GM18511 (cell line): Measurements from ENCODE around the gene HOXC6.
A peak's percentile ranks its signal among the peaks of the same experiment; 100 is the strongest.

Experiments used
- ATAC-seq: cut with Tn5 transposase; IDR thresholded peaks from one replicate; pipeline ENCODE4 v1.9.1; 2021; ENCODE audit warnings: mild to moderate bottlenecking, moderate library complexity; ENCODE audit not compliant: unreplicated experiment

The HOXC6 gene

DNA sequence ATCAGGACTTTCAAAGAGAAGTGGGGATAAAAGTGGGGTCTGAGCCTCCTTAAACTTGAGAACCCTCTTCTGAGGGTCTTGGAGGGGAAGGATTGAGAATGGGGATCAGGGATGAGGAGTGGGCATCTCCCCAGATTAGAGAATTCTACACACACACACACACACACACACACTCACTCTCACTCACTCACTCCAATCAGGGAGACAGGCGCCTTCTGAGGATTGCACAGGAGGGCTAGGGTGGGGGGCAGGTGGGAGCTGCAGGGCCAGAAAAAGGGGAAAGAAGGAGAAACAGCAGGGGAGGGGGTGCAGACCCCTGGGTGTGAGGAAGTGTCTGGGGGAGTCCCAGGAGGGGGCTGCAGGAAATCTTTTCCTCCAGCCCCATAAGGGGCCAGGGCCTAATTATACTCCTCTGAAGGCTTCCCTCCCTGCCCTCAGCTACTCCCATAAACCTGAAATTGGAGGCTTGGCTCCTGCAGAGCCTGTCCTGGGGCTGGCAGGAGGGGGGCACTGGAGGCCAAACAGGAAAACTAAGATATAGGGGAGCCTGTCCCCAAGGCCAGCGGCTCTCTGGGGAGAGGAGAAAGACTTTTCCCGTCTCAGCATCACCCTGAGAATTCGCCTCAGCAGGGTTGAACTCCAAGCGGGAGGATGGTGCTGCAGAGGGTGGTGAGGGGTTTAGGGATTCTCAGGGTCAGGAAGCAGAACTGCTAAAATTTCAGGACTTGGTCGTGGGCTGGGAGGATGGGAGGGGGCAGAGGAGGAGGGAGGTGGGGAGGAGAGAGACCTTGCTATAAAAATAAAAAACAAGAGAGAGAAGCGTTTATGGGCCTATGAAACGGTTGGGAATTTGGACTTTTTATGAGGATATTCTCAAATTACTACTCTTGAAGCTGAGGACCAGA is 26.7 kb upstream of the HOXC6 start:
- no peak for ATAC-seq

DNA sequence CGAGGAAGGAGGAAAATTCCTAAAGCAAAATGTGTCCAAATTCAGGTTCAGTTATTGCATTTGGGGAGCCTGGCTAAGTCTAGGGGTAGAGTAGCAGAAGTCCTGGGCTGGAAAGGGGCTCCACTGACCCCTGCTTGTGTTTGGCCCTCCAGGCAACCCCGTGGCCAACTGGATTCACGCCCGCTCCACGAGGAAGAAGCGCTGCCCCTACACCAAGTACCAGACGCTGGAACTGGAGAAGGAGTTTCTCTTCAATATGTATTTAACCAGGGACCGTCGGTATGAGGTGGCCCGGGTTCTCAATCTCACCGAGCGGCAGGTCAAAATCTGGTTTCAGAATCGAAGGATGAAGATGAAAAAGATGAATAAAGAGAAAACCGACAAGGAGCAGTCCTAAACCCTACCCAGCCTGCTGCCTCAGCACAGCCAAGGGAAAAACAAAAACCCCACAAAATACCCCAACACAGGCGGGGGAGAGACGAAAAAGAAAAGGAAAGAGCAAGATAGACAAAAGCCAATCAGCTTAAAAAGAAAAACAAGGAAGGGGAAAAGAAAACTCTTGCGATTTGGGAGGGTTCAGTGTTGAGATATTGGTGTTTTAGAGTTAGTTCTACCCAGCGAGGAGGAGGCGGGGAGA is 25.8 kb upstream of the HOXC6 start:
- no peak for ATAC-seq

DNA sequence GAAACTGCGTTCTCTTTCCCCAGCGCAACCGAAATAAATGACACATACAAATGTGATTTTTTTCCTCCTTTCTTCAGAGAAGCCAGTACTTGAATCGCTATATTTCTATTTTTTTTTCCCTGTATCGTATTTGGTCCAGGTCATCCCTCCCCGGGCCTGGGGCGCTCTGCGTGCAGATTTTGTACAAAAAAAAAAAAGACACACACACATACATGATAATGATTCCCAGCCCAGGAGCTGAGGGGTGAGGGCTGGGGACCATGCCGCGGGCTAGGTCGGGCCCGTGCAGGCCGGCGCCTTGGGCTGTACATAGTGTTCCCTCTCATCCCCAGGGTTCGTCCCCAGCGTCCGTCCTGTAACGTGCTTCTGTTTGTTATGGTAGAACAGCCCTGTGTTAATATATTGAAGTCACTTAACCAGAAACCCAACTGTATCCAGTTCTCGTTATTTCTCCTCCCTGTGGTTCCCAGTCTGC is 25.3 kb upstream of the HOXC6 start:
- ATAC-seq, result no peak

DNA sequence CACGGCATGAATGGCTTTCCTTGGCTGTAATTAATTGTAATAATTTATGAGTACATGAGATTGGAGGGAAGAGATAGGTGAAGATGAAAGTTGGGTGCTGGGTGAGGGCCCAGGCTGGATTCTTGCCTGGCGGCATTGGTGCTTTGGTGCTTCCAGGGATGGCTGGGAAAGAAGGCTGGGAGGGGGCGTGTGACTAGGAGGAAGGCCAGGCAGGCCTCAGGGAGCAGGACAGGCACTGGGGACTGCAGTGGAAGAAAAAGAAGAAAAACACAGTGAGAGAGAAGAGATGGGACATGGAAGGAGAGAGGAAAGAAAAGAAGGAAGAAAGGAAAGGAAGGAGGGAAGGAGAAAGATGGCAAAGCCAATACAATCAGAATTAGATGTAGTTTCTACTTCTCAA is 24.6 kb upstream of the HOXC6 start:
- no peak for ATAC-seq

DNA sequence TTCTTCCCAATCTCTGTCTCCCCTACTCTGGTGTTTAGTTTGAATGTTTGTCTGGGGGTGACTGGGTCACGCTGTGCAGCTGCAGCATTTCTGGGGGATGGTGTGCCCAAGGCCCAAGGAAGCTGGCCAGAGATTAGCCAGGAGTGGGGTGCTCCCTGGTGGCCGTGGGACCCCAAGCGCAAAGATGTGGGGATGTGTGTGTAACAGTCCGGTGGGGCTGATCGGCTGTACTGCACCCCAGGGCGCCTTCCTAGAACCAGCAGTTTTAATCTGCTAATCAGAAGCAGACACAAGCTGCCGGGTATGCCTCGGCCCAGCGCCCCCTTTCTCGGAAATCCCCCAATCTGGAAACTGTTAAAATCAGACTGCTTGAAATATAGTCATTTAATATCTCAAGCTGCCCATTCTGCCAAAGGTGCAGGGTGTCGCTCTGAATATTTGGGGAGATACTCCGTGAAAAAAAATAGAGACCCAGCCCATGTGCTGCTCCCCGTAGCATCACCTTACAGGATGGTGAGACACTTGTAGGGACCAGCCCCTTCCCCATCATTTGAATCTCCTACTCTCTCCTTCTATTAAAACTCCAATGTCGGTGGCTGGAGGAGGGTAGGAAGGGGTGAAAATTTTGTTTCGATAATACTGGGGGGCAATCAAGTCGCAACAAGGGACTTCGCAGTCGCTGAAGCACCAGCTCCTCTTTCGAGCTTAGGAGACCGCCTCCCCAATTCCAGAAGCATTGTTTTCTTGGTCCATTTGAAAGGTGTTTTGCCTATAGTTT is 24.0 kb upstream of the HOXC6 start:
- no peak for ATAC-seq

DNA sequence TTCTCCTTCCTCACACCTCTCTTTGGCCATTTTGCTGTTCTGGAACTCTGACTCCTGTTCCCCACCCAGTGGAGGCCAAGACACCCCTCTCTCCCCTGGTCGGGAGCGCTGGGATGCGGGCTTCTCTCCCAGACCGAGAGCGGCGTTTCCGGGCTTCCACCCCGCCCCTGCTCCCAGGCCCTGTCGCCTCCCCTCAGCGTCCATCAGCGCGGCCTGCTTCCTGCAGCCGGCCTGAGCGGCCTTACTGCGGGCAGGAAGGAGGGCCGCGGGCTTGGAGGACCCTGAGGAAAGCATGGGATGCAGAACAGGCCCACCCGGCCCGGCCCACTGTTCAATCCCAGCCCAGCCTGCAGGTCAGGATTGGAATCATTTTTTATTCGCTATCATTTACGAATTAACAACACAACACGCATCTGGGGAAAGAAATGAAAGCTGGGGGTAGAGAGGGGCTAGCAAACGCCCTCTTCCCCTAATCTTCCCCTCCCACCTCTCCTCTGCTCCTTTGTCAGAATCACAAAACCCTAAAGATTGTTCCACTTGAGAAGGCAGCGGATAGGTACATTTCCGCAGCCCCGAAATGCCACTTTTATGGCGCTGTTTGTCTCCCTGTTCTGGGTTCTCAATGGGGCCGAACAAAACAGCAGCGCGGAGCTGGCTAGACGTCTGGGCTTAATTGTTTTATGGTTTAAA is 23.3 kb upstream of the HOXC6 start:
- no peak for ATAC-seq

DNA sequence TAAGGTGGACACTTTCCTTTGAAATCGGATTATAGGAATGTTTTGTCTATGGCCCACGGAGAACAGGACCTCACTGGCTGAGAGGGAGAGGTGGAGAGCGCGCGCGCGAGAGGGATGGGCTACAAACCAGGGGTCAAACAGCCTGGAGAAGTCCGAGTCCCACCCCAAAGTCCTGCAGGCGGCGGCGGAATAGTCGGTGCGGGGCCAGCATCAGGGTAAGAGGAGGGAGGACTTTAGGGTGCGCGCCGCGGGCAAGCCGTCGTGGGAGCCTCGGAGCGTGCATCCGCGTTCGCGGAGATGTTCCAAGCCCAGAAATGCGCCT is 22.7 kb upstream of the HOXC6 start:
- ATAC-seq, result no peak

DNA sequence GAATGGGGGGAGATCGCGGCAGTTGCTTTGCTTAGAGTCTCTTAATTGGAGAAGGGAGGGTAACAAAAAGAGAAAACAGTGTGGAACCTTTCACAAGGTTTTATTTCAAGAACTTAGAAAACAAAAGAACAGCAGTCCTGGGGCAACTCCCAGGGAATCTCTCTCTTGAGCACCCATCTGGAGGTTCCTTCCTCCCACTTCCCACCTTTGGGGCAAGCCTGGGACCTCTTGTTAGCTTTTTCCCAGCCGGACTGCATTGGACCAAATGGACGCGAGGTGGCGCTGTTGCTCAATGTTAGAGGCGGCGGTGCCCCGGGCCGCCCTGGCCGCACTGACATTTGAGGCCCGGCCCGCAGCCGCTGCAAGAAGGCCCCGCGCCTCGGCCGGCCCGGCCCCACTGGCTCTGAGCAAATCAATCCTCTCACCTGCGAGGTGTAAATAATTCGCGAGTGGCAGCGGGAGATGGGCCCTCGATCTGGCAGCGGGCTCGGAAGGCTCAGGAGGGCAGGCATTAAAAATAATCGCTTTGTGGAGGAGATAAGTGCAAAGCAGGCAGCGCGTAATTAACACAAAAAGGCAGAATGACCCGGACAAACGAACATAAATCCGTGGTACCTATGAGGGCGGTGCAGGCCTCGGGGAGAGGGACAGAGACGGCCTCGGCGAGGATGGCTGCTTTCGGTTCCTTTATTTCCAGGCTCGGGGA is 22.2 kb upstream of the HOXC6 start:
- peak; percentile 71 for ATAC-seq

DNA sequence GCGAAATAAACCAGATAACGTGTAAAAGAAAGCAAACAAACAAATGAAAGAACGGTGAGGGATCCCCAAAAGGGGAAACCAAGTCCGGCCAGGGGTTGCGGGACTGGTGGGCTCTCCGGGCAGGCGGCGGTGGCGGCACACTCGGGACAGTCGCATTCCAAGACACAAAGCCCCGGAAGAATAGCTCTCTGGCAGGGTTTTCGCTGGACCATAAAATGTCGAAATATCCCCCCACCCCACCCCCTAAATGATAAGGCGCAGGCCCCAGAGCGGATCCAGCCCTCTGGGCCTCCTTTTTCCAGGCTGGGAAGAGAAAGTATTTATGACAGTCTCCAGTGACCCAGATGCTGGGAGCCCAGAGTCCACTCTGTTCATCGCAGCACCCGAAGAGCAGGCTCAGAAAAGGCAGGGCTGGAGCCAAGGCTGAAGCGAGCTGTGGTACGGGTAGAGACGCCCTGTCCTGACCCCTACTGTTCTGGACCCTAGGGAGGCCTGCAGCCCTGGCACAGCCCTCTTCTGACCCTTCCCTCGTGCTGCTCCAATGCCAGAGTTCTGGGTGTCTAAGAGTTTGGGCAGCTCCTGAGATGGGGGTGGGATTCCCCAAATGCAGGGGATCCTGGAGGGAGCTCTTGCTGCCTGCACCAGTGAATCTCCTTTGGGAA is 21.6 kb upstream of the HOXC6 start:
- ATAC-seq, result no peak

DNA sequence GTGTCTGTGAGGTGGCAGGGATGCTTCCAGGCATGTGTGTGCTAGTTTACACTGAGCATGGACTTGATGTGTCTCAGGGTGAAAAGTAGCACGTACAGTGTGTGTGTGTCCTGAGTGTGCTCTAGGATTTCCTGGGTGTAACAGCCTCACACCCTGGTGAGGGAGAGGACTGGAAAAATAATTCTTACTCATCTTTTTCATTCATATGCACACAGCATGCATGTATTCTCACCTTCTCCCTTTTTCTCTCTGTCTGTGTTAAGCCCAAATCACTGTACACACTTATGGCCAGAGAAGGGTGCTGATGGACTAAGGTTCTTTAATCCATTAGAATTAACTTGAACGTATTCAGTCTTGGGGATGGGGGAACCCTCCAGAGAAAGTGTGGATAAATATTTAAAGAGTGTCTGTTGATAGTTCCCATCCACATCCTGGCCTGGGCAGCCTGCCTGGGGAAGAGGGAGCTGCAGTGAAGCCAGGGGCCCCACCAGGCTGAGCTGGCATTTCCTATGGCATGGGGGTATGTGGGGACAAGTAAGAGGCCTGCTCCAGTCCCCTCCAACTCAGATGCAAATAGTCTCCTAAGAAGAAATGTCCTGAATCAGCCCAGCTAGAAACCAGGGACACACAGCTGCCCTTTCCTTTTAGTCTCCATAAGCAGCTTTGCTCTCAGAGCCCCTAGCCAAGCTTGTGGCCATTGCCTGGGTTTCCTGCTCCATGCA is 20.5 kb upstream of the HOXC6 start:
- ATAC-seq, result no peak

DNA sequence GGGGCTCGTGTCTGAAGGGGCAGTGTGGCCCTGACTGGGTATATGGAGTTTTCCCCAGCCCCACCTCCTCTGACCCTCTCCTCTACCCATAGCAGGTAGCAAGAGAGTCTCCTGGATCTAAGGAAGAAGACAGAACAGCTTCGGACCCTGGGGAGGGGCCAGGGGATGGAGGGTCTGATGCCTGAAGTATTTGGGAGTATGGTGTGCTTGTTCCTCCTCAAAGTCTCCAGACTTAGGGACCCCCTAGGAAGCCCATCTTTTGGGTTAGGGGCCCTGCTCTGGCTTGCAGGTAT is 20.0 kb upstream of the HOXC6 start:
- no peak for ATAC-seq

DNA sequence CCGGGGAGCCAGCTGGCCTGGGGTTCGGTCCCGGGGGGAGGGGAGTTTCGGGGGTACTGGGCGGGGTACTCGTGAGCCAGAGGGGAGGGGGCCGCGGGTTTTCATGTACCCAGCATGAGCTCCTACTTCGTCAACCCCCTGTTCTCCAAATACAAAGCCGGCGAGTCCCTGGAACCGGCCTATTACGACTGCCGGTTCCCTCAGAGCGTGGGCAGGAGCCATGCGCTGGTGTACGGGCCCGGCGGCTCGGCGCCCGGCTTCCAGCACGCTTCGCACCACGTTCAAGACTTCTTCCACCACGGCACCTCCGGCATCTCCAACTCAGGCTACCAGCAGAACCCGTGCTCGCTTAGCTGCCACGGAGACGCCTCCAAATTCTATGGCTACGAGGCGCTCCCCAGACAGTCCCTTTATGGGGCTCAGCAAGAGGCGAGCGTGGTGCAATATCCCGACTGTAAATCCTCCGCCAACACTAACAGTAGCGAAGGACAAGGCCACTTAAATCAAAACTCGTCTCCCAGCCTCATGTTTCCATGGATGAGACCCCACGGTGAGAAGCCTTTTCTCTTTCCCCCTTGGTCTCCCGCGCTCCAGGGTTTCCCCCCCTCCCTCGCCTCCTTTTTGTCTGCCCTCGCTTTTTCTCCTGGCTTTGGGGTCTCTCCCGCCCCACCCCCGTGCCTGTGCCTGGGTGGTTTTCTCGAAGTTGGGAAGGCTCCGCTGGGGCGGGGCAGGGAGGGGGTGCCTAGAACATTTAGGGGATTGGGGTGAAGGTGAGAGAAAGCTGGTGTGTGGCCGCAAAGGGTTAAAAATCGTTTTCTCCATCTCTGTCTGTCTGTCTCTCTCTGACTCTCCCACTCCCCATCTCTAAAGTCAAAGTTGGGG is 18.8 kb upstream of the HOXC6 start:
- no peak for ATAC-seq

DNA sequence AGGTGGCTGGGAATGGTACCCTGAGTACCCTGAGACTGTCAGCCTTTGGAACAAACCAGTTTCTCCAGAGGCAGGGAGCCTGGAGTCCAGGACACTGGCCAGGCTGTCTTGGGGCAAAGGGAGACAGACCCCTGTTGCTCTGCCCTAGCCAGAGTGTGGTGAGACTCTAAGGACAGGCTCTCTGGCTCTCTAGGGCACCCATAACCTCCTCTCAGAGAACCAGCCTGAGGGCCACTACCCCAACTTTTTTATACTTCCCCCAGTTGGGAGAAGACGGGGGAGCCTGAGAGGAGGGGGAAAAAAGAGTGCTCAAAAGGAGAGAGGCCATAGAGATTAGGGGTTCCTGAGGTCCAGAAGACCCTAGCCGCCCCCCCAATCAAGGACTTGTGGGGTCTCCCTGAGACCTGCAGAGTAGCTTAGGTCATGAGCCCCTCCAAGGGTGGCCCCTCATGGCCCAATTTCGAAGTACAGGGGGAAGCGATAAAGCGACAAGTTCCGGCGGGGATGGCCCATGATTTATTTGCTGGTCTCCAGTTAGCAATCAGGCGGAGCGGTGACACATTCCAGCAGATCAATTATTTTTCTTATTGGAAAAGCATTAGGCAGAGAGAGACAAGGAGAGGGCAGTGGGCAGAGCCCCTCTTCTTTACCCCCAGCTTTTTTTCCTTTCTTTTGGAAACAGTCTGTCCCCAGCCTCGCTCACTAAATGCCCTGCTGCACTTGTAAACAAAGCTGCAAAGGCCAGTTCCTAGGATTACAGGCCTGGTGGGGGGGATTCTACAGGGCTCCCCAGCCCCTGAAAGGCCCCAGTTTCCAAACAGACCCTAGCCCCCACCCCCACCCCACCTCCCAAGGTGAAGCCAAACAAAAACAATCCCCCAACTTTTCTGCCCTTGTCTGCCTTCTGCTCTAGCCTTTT is 17.9 kb upstream of the HOXC6 start:
- ATAC-seq, result no peak

DNA sequence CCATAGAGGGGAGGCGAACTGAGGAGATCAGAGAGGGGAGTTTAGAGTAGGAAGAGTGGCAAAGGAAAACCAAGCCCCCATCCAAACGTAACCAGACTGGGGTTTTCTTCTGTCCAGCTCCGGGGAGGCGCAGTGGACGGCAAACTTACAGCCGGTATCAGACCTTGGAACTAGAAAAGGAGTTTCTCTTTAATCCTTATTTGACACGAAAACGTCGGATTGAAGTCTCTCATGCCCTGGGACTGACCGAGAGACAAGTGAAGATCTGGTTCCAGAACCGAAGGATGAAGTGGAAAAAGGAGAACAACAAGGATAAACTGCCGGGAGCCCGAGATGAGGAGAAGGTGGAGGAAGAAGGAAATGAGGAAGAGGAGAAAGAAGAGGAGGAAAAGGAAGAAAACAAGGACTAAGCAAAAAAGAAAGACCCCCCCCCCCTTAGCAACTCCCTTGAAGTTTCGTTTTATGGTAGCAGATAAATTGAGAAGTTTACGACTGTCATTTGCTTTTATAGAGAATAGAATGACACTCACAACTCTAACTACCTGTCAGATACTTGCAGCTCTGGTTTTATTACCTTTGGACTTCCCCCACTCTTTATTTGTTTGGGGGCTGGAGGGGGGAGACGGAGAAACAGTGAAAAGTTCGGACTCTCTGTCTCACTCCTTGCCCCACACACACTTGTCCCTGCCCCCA is 17.1 kb upstream of the HOXC6 start:
- no peak for ATAC-seq

DNA sequence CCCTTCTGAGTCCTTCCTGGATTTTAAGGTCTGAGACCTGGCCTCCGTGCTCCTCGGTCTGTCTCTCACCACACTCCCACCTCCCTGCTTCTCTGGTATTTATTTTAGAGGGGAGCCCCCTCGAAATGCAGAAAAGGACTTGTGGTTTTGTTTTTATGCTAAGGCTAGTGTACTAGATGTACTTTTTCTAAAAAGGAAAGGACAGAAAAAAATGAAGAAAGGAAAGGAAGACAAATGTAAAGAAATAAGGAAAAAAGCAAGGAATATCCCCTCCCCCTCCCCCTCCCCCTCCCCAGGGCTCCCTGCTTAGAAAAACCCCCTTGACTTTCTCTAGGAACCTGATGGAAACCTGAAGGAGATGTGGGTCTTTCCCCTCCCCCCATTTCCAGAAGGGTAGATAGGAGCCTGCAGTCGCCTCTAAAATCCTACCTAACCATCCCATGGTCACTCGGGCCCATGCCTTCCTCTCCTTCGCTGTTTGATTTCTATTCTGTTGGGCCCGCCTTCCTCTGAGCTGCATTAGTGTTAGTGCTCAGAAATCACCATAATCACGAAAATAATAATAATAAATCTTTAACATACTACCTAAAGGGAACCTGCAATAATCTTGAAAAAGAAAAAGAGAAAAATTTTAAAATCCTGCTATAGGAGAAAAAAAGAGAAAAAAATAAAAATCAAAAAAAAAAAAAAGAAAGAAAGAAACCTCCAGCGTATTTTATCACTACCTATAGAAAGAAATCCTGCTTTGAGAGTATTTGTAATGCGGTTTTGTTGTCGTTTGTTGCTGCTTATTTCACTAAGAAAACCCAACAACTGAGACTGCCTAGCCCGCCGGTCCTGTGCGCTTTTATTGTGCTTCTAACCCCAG is 16.3 kb upstream of the HOXC6 start:
- no peak for ATAC-seq
